HG03342 (cell line): ENCODE results near the gene CACNA1C.
A peak's percentile ranks its signal among the peaks of the same experiment; 100 is the strongest.
"Not testable (repeated sequence)": the region's sequence is repeated elsewhere in the genome, so short reads cannot be mapped to it uniquely, and the experiment has no call there.

Experiments
- ATAC-seq: cut with Tn5 transposase; IDR thresholded peaks from one replicate; pipeline ENCODE4 v1.9.1; 2021; ENCODE audit warnings: mild to moderate bottlenecking, moderate library complexity; ENCODE audit not compliant: unreplicated experiment

Gene CACNA1C

DNA sequence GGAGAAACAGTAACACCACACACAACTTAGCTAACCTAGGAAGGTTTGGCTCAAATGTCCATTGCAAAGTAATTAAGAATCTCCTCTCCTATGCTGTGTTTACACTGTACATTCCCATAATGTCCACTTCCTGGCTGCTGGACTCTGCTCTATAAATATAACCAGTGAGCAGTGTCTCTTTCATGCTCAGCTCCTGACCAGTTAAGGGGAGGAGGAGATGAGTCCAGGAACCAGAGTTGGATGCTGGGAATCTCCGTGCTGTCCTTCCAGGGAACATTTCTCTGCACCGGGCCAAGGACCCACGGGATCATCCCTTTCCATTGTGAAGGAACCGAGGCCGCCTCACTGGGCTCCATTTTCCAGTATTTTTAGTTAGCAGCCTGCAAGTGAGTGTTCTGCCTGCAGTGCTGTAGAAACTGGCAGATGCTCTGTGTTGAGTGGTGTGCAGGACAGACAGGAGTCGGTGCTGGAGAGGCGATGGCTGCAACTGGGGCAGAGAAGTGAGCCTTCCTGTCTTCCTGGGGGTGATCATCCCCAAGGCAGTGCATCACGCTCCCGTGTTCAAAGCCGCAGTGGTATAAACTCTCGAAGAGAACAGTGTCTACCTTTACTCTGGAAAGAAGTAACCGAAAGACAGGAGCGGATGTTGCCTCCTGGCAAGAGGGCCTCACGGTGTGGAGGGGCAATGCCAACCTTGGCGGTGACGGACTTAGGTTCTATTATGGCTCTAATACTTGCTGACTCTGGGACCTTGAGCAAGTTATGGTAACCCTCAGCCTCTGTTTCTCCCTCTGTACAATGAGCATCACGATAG, 195.5 kb downstream of the CACNA1C start:
- no peak for ATAC-seq

GRCh38 chr12:2248901-2249381, 196.2 kb downstream of the CACNA1C start:
- ATAC-seq: peak; percentile 88

GRCh38 chr12:2250797-2251196, 198.0 kb downstream of the CACNA1C start:
- no peak for ATAC-seq

DNA sequence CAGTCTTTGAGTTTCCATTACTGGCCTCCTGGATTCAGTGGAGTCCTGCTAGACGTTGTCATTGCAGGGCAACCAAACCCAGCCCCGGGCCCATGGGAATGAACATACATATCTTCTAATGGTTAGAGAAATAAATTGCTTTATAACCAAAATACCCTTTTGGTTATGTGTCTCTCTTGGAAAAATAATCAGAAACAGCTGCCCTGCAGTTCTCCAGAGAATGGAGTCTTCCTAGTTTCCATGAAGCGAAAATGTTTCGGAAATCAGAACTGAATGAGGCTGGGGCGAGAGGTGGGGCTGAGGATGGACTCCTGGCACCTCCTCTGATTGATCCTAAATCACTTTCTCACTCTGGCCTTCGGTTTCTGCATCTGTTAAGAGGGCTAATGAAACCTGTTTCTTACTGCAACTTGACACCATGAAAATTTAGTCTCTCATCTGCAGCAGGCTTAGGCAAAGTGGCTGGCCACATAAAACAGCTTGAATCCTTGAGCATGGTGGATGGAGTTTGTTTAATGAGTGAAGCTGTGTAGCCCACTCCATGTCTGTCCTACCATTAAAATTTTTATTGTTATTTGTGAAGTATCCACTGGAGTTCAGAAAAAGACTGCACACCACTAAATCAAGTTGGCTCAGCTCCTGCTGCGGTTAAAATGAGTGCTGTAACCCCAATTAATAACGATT, 198.9 kb downstream of the CACNA1C start:
- no peak for ATAC-seq

DNA sequence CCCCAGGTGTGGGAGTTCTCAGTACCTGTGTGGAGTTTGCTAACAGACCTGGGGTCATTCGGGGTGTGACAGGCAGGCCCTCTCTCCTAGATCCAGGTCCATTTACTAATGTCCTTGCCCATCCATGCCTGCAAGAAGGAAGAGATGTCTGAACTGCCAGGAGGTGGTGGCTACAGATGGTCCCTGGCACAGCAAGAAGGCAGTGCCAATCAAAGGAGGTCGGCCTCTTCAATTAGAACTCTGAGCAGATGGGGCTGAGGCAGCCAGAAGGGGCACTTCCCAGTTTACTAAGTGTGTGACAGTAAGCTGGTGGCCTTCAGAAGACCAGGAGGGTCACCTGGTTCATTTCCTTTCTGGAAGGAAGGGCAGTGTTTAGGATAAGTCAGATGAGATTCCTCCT, 202.5 kb downstream of the CACNA1C start:
- no peak for ATAC-seq

GRCh38 chr12:2255731-2256130, 202.9 kb downstream of the CACNA1C start:
- ATAC-seq: not testable (repeated sequence)

- ATAC-seq: no peak
These were observed 203.7 kb downstream of the CACNA1C start for GRCh38 chr12:2256453-2256852.

GRCh38 chr12:2256915-2257314, 204.1 kb downstream of the CACNA1C start:
- ATAC-seq: no peak

DNA sequence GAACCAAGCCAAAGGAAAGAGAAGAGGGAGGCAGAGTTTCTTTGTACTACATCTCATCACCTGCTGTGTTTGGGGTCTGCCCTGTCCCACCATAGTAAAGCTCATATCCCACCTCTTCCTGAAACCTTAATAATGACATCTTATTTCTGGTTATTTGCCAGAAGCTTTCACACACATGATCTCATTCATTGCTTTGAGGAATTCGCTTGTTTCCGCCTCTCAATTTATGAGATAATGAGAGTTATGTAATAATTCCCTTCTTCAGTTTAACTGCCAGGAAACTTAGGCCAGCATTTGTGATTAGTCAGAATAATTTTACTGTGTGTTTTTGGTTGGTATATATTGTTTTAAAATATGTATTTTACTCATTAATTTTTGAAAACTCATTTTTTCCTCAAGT, 205.2 kb downstream of the CACNA1C start:
- no peak for ATAC-seq

DNA sequence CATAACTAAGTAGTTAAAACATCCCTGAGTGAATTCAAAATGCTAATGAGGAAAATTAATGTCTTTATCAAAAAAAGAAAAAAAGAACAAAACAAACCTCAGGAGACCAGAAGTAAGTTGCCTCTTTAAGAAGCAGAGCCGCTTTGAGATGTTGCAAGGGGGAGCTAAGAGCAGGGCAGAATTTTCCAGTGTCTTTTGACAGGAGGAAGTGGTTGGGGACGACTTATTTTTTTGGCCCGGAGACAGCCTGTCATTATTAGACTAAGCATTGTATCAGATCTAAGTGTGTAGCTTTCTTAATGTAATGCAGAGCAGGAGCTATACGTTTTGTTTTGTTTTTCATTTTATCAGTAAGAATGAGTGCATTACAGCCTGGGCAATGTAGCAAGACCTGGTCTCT, 206.6 kb downstream of the CACNA1C start:
- ATAC-seq: no peak

DNA sequence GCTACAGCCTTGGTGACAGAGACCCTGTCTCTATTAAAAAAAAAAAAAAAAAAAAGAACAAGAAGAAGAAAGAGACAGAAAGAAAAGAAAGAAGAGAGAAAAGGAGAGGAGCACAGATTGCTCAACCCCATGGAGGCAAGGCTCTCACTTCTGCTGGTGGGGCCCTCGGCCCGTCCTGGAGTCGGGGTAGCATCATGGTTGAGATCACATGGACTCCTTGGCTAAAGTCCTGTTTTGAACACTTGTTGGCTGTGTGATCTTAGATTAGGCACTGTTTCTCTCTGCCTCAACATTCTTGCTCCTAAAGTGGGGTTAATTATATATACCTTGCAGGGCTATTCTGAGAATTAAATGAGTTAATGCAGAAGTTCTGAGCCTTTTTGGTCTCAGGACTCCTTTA, 207.7 kb downstream of the CACNA1C start:
- no peak for ATAC-seq

- no peak for ATAC-seq
These were observed 208.9 kb downstream of the CACNA1C start for GRCh38 chr12:2261708-2262107.

GRCh38 chr12:2262449-2262848, 209.7 kb downstream of the CACNA1C start:
- no peak for ATAC-seq

GRCh38 chr12:2263901-2264300, 211.1 kb downstream of the CACNA1C start:
- ATAC-seq: no peak

GRCh38 chr12:2264651-2265232, 212.0 kb downstream of the CACNA1C start:
- no peak for ATAC-seq

GRCh38 chr12:2265461-2266167, 212.8 kb downstream of the CACNA1C start:
- ATAC-seq: no peak

DNA sequence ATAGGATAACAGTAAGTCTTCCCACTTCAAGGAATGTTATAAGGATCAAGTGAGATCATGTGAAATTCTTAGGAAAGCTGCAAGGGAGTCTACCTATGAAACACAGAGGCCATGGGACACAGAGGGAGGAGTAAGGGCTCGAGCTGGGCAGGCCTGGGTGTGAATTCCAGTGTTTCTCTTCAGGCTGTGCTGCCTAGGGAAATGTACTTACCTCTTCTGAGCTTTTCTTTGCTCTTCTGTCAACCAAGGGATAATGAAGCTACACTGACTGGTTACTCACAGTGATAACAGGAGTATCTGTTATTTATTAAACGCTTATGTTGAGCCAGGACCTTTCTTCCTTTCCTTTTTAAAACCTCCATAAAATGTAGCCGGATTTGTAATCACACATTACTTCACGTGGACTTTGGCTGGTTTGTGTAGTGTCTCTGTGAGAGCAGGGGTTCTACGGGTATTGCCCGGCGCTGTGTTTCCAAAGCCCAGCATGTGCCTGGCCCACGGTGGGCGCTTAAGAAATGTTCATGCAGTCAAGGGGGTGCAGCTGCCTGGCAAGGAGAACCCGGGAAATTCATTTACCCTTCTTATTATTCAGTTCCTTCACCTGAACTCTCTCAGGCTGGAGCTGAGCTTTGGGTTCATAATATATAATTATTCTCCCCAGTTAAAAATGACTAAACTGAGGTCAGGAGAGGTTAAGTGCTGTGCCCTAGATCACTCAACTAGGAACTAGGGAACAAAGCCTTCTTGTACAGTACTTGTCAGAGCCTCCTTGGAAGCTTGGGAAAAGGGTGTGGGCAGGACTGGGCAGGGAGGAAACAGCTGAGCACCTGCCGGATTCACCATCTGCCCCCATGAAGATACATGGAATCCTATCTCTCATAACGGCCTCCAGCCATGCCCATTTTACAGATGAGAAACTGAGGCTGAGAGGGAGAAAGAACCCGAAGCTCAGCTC, 214.2 kb downstream of the CACNA1C start:
- no peak for ATAC-seq

DNA sequence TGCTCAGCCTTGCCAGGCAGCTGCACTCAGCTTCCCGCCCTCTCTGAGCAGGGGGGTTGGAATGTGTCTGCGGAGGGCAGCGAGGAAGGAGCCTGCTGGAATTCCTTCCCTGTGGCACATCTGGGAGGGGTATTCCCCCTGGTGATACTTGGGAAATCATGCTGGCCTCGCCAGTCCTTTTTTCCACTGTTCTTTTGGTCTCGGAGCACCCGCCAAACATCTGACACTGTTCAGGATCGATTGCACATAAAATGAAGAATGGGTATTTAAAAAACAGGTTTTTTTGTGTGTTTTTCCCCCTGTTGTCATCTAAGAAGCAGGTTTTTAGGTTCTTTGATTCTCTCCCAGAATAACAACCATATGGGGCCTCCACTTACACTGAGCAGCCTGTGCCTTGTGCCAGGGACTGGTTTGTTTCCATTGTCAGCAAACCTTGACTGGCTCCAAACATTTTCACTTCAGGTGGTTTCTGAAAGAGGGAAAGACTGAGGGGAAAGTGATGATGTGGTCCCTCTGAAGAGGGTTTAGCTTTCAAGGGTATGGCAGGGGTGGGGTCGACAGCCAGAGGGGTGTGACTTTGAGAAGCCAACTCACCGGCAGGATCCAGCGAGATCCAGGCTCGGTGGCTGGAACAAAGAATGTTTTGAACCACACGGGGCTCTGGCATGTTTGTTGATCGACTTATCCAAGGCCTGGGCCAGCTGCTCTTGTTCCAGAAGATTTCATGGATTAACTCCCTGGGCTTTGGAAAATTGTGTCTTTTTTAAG, 215.1 kb downstream of the CACNA1C start:
- no peak for ATAC-seq
